Embryonic facial prominence (tissue), 1 donor: ENCODE results near the gene CPNE9.

Source experiments
- DNase-seq: peaks from one replicate; pipeline ENCODE4 v3.0.0-alpha.2; 2016; ENCODE audit errors: extremely low spot score

The CPNE9 gene

GRCh38 chr3:9715764-9716437 lies 12.3 kb downstream of the CPNE9 start:
- DNase-seq, result no peak

DNA sequence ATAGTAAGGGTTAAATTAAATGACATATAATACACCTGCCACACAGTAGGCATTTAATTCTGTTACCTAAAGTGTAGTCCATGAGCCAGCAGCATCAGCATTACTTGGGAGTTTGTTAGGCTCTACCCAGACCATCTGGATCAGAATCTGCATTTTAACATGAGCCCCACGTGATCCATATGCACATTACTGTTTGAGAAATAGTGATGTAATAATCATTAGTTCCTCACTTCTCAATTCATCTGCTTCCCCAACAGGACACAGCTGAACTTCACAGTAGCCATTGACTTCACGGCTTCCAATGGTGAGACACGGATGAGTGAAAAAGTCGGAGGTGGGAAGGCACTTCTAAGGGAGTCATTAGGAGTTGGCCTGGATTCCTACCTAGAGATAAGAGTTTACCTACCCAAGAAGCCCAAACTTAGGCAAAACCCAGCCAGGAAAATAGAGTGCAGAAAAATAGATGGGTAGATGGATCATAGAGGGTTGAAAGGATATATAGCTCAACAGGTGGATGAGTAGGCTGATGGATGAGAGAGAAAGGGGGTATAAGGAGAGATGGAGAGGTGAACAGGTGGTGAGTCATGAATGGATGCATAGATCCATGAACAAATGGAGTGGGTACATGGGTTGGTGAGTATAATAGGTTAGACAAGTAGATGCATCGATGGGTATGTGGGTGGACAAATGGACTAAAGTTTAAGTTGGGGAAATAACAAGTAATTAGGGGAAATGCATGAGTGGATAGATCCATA lies 13.3 kb downstream of the CPNE9 start:
- no peak for DNase-seq

DNA sequence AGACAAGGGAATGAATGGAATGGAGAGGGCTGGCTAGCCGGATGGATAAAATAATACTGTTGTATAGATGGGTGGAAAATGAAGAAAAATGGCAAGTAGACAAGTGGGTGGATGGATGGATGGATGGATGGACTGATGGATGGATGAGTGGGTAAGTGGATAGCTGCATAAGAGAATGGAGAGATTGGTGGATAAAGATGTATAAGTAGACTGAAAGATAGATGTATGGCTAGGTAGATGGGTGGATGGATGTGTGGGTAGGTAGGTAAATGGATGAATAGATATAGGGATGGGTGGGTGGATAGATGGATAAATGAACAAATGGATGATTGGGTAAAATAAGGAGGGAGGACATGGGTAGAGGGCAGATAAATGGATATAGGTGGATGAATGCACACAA lies 13.9 kb downstream of the CPNE9 start:
- no peak for DNase-seq

DNA sequence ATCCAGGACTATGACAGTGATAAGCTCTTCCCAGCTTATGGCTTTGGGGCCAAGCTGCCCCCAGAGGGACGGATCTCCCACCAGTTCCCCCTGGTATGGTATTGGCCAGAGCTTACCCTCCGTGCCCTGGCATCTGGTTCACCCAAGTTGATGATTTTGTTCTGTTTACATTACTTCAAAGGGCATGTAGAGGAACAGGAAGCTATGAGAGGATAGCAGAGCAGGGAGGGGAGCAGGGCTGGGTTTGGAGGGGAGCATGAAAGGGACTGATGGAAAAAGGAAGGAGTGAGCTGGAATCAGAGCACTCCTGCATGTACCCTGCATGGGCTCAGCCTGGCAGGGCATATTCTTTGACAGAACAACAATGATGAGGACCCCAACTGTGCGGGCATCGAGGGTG lies 14.5 kb downstream of the CPNE9 start:
- DNase-seq, result no peak

DNA sequence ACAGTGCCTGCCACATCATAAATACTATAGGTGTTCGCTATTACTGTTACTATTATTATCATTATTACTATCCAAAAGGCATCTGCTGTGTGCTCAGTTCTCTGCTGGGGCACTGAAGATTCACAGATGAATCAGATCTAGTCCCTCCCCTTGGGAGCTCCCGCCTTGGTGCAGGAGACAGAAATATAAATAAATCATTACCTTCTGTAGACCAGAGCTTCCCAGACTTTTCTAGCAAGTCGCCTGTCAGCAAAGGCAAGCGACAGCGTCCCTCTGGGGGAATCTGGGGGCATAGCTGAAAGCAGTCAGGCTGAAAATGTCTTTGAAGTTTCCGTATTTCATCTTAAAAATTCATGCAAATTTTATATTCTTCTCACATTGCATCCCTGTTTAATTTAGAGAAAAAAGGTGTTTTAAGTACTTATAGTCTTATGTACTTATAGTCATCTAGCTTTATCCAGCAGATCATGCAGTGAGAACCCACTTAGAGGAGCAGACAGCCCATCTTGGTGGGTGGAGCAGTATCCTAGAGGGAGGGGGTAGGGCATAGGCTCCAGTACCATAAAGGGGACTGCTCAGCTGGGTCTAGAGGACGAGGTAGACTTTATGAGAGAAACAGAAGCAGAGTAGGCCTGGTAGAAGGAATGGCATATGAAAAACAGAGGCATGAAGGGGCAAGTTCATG lies 17.5 kb downstream of the CPNE9 start:
- no peak for DNase-seq

GRCh38 chr3:9721700-9722060 lies 18.0 kb downstream of the CPNE9 start:
- DNase-seq, result no peak

DNA sequence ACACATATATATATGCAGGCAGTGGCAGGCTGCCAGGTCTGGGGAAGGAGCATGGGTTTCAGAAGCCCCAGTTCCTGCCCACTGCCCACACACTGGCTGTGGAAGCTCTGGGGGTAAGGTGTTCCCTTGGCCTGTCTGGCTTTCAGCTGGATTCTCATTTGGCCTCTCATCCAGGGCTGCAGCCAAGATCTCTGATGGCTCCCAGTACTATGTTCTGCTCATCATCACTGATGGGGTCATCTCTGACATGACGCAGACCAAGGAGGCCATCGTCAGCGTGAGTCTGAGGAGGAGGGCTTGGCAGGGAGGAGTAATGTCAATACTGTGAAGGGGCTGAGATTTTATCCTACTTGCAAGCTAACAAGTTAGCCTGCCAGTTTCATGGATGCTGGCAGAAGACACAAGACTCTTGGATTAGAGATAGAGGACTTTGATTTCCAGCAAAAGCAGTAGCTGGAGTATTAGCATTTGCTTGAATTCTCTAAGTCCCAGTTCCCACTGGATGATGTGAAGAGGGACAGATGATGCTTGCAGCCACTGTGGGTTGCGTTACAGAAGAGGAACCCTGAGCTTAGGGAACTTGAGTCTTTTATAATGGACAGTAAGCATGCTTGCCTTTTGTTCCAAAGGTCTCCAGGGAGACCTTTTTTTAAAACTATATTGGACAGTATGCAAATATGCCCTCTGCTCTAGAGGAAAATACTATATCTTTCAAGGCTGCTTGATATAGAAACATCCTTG lies 22.3 kb downstream of the CPNE9 start:
- DNase-seq, result no peak

DNA sequence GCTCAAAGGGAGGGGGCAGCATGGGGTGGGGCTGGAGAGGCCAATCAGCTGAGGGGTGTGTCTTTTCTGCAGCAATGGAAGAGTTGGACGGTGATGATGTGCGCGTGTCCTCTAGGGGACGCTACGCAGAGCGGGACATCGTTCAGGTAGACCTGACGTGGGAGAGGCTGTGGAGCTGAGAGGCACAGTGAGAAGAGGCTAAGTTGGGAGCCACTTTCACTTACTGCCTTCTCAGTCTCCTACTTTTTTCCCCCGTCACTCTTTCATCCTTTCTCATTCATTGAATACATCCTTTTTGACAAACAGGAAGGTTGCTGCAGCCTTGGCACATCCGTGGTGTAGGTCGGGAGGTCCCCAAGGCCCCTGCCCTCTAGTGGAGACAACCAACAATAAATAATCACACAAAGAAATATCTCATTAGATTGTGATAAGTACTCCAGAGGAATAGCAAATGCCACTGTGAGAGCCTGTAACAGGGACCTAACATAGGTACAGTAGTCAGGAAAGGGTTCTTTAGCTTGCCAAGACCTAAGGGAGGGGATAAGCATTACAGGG lies 23.5 kb downstream of the CPNE9 start:
- DNase-seq, result no peak

DNA sequence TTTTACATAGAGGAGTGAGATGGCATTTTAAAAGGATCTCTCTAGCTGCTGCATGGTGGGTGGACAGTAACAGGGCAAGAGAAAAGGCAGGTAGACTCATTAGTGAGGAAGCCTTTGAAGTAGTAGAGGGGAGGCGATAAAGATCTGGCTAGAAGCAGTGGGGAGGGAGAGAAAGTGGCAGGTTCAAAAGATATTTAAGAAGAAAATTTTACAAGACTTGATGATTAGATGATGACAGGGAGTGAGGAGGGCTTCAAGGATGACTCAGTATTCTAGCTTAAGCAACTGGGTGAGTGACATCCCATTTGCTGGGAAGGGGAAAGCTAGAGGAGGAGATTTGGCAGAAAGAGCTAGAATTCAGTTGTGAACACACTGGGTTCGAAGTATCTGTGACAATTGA lies 24.1 kb downstream of the CPNE9 start:
- no peak for DNase-seq

- DNase-seq, result no peak
Measured at GRCh38 chr3:9729419-9729818, 25.8 kb downstream of the CPNE9 start.

DNA sequence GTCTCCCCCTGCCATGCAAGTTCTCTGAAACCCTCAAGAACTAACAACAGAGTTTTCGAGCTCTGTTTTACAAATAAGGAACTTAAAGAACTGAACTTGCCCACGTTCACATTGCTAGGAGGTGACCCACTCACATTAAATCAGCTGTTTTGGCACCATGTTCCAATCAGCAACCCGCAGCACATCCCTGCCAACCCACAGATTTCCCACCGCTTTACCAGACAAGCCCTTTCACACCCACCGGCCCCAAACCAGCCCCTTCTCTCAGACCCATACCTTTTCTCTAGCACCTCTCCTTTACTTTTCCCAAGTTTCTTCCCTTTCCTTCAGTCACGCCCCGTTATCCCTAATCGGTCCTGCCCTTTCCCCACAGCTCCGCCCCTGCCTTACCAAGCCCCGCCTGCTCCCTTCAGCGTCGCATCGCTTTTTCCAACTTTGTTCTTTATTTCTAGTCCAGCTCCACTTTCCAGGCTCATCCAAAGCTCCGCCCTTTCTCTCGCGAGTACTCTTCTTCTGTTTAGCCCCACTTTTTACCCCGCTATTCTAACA lies 27.1 kb downstream of the CPNE9 start:
- peak; percentile 1 for DNase-seq

DNA sequence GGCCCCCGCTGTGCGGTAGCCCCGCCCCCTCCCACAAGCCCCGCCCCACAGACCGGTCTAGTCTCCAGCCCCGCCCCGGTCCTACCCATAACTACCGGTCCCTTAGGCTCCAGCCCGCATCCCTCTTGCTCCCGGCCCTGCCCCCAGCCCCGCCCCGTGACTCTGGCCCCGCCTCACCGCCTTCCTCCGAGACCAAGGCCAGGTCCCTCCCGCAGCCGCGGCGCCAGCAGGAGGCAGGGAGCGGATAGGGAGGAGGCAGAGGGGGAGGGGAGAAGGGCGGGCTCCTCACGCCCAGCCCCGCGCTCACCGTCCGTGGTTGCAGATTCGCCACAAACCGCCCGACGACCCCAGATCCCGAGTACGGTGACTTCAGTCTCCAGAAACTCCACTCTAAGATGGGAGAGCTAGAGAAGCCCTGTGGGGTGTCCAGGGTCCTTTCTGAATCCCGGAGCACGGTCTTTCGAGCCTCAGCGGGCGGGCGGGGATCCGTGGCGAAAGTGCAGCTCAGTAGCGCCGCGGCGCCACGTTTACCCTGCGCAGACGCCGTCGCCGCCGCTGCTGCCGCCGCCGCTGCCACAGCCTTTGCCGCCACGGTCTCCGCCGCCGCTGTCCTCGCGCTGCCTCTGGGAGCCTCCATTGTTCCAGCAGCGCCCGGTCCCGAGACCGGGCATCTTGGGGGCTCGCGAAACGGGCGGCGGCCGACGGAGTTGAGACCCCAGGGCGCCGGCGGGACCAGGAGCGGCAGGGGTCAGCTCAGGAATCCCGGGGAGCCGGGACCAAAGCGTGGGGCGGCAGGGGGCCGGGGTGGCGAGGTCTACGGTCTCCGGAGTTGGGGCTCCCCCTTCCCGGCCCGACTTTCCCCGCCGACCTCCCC lies 27.8 kb downstream of the CPNE9 start, which contains the start of gene BRPF1:
BRPF1 (plus strand) TSS at position 530 of the 874 bp plus-strand sequence. CDS start 2,406 bp downstream, outside the sequence.
- peak; percentile 97 for DNase-seq

DNA sequence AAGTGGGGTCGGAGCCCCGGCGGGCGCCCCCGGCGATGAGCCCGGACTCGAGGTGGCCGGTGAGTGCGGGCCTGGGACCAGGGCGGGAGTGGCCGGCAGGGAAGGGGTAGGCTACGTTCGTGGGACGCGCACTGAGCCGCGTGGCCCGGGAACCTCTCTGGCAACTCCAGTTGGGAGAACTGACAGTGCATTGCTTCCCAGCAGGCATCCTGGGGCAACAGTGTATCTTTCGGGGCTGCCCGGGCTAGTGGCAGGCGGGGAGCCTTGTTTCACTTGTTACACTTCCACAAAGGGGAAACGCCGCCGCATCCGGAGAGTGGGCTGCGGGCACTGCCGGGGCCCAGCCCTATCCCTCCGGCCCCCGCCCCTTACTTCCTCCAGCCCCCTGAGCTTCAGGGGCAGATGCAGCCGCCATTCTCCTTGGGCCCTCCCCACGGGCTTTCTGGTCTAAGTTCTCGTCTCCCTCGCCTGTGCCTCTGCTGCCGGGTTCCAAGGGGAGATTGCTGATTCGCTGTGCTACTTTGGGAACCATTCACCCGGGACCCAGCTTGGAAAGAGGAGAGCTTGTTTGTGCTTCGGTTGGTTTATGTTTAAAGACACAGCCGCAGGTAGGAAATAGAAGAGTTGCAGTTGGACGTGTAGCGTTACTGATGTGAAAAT lies 28.6 kb downstream of the CPNE9 start:
- DNase-seq, result peak; percentile 3

- DNase-seq, result peak; percentile 3
Measured at GRCh38 chr3:9732740-9733115, 29.1 kb downstream of the CPNE9 start.

DNA sequence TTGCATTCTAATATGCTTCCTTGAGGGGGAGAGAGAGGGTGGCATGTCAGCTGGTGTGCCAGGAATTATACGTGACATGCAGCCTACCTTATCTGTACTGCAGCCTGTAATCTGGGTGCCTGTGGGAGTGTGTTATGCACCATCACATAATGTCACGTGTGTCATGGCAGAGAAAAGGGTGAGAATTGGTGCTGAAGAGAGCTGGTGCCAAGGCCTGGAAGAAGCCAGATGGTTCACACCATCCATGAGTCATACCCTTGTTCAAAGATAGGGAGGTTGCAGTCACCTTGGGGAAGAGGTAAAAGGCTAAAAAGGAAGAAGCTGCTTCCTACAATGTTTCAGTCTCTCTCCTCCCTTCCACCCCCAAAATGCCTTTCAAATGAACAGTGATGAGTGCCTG lies 33.2 kb downstream of the CPNE9 start:
- no peak for DNase-seq

DNA sequence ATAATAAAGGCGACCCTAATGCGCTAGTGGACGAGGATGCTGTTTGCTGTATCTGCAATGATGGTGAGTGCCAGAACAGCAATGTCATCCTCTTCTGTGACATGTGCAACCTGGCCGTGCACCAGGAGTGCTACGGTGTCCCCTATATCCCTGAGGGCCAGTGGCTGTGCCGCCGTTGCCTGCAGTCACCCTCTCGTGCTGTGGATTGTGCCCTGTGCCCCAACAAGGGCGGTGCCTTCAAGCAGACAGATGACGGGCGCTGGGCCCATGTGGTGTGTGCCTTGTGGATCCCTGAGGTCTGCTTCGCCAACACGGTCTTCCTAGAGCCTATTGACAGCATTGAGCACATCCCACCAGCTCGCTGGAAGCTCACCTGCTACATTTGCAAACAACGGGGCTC lies 35.5 kb downstream of the CPNE9 start:
- DNase-seq, result no peak

- no peak for DNase-seq
Measured at GRCh38 chr3:9742560-9742959, 38.9 kb downstream of the CPNE9 start.

DNA sequence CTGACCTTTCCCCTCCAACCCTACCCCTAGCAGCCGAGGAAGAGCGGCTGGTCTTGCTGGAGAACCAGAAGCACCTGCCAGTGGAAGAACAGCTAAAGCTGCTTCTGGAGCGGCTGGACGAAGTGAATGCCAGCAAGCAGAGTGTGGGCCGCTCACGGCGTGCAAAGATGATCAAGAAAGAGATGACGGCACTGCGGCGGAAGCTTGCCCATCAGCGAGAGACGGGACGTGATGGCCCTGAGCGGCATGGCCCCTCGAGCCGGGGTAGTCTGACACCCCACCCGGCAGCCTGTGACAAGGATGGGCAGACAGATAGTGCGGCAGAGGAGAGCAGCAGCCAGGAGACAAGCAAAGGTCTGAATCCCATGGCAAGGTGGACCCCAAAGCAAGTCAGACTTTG lies 39.9 kb downstream of the CPNE9 start:
- DNase-seq, result no peak

DNA sequence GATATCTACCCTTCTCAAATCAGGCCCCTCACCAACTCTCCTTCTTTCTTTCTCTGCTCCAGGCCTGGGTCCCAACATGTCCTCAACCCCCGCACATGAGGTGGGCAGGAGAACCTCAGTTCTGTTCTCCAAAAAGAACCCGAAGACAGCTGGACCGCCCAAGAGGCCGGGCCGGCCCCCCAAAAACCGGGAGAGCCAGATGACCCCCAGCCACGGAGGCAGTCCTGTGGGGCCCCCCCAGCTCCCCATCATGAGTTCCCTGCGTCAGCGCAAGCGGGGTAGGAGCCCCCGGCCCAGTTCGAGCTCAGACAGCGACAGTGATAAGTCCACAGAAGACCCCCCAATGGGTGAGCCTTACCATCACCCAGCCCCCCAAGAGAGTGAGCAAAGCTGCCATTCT lies 40.5 kb downstream of the CPNE9 start:
- DNase-seq, result no peak

DNA sequence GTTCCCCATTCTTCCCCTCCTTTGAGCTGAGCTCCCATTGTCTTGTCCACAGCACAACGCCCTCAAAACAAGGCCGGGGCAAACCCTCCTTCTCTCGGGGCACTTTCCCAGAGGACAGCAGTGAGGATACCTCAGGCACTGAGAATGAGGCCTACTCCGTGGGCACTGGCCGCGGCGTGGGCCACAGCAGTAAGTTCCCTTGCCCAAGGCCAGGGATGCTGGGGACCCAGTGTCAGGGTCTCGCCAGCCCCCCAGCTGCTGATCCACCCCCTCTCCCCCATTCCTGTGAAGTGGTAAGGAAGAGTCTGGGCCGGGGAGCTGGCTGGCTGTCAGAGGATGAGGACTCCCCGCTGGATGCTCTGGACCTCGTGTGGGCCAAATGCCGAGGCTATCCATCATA lies 41.9 kb downstream of the CPNE9 start:
- DNase-seq, result no peak
